Upper lobe of left lung (tissue), 4 donors: Measurements from ENCODE around the gene TNFRSF18.

Experiments used
- EP300 ChIP-seq, 4 donors: sonication (generic); formaldehyde crosslinking; IDR thresholded peaks; one replicate each; pipeline ENCODE4 v1.5.1; 2017; ENCODE audit warnings: antibody characterized with exemption in 4 of 4, control low read depth in 2 of 4
- POLR2A ChIP-seq, 4 donors: fragments of 450-650 bp; IDR thresholded peaks; one replicate each; pipeline ENCODE4 v1.5.1; 2016 to 2017; ENCODE audit warnings: antibody characterized with exemption in 4 of 4, mild to moderate bottlenecking in 2 of 4
- POLR2AphosphoS5 ChIP-seq, 2 donors: sonication (generic); formaldehyde crosslinking; IDR thresholded peaks; one replicate each; pipeline ENCODE4 v1.5.1; 2017; ENCODE audit warnings: antibody characterized with exemption in 2 of 2
- TF ChIP-seq, protein P1 (sequence below), 6 experiments: fragments of 450-650 bp in 4 of 6; fragments of 200-600 bp in 2 of 6; sonication (generic) in 2 of 6; IDR thresholded peaks; one replicate each; pipeline ENCODE4 v1.5.1; 2016 to 2019; ENCODE audit warnings: antibody characterized with exemption in 6 of 6

DNA sequence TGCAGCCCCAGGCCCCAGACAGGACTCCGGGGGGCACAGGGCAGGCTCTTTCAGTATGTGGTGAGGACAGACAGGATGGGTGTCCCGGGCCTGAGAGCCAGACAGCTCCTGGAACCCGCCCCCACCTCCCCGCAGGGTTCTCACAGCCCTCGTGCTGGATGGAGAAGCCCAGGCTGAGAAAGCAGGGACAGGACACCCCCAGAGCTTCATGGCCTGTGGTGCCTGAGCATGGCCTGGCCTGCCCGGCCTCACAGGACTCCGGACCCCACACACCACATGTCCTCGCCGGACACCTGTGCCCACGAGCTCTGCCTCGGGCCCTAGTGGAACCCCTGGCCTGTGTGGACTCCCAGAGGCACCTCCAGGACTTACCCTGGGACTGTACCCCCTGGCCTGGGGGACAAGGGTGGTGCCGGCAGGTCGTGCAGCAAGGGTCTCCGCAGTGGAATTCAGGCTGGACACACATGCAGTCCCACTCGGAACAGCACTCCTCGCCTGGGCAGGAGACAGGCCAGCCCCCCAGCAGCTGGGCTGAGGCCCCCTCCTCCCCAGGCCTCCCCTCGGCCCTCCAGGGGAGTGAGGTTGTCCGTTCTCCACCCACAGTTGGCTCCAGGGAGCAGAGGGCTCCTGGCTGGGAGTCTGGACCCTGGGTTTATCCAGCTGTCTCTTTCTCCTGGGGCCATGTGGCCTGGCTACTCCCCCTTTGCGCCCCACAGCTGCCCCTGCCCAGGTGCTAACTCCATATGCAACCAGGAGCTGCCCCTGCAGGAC, 1.2 kb downstream of the TNFRSF18 start:
- TF ChIP-seq, protein P1, sequence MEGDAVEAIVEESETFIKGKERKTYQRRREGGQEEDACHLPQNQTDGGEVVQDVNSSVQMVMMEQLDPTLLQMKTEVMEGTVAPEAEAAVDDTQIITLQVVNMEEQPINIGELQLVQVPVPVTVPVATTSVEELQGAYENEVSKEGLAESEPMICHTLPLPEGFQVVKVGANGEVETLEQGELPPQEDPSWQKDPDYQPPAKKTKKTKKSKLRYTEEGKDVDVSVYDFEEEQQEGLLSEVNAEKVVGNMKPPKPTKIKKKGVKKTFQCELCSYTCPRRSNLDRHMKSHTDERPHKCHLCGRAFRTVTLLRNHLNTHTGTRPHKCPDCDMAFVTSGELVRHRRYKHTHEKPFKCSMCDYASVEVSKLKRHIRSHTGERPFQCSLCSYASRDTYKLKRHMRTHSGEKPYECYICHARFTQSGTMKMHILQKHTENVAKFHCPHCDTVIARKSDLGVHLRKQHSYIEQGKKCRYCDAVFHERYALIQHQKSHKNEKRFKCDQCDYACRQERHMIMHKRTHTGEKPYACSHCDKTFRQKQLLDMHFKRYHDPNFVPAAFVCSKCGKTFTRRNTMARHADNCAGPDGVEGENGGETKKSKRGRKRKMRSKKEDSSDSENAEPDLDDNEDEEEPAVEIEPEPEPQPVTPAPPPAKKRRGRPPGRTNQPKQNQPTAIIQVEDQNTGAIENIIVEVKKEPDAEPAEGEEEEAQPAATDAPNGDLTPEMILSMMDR (IDR thresholded peaks at IDR 0.05), result no peak
- TF ChIP-seq POLR2AphosphoS5 (IDR thresholded peaks at IDR 0.05) (no peak), POLR2A (IDR thresholded peaks at IDR 0.05) (no peak), EP300 (IDR thresholded peaks at IDR 0.05) (no peak)
